GM12875 (cell line): Measurements from ENCODE around the gene CHRNB2.
A peak's percentile ranks its signal among the peaks of the same experiment; 100 is the strongest.

Source experiments
- H3K4me3 ChIP-seq: one replicate; pipeline ENCODE4 v1.5.1; 2011; ENCODE audit warnings: low read depth, low read length, control low read depth
- CTCF ChIP-seq: IDR thresholded peaks from 2 replicates; pipeline ENCODE4 v1.5.1; 2011; ENCODE audit warnings: low read depth, mild to moderate bottlenecking, control low read depth, inconsistent platforms, low read length, moderate library complexity, borderline replicate concordance; ENCODE audit not compliant: insufficient read depth

The CHRNB2 gene

GRCh38 chr1:154533952-154534844 is 33.4 kb upstream of the CHRNB2 start:
- peak; percentile 50 for TF ChIP-seq CTCF
- H3K4me3 ChIP-seq, result no peak overlapping the region

DNA sequence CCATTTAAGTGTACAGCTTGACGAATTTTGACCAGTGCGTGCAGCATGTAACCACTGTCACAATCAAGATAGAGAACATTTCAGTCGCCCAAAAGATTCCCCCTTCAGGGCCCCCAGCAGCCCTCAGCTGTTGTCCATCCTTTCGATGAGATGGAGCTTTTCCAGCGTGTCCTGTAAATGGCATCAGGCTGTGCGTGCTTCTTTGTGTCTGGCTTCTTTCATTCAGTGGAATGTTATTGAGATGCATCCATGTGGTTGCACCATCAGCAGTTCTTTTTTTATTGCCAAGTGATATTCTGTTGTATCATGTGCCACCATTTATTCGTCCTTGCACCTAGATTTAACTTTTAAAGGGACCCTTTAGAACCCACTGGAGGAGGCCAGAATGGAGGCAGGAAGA is 31.0 kb upstream of the CHRNB2 start:
- H3K4me3 ChIP-seq, result no peak overlapping the region
- TF ChIP-seq CTCF, result no peak

DNA sequence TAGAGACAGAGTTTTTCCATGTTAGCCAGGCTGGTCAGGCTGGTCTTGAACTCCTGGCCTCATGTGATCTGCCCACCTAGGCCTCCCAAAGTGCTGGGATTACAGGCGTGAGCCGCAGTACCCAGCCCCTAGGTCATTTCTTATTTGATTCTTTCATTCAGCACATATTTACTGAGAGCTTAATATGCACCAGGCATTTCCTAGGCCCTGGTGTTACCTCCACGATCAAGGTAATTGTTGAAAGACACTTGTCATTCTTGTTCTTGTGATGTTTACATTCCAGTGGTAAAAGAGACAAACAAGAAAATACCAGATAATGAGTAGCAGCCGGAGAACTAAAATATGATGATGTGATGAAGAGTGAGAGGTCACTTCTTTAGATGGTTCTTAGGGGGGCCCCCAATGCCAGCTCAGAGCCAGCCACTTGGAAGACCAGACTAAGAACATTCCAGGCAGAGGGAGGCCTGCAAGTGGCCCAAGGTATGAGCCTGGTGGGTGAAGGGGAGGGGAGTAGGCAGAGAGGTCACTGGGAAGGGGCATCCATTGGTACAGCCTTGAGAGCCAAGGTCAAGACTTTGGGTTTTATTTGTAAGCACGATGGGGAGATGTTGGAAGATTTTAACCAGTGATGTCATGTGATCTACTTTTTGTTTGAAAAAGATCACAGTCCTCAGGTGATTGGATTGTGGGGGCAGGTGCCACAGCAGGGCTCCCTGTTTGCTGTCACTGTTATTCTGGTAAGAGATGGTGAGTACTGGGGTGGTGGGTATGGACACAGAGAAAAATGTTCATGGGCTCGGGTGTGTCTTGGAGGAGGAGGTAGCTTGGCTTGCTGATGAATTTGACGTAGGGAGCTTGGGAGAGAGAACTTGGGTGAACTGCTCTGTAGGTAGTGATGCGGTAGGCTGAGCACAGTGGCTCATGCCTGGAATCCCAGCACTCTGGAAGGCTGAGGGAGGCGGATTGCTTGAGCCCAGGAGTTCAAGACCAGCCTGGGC is 27.8 kb upstream of the CHRNB2 start:
- H3K4me3 ChIP-seq, result no peak overlapping the region
- no peak for TF ChIP-seq CTCF

DNA sequence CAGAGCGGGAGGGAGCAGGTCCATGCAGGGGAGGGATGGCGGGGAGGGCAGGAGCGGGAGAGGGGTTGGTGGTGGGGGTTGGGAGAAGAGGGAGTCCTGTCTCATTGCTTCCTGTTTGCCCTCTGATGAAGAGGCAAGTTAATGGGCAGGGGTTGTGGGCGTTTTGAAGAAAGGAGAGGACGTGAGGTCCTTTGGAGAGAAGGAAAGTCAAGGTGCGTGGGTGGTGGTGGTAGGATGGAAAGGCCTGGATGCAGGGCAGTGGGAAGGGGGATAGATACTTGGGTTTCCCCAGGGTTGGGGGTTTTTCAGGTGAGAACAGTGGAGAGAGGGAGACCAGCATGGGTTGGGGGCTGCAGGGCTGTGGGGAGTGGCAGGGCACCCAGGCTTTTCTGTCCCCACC is 26.3 kb upstream of the CHRNB2 start:
- H3K4me3 ChIP-seq, result no peak overlapping the region
- TF ChIP-seq CTCF, result no peak

- peak; percentile 83 for TF ChIP-seq CTCF
- no peak overlapping the region for H3K4me3 ChIP-seq
Measured at GRCh38 chr1:154546264-154547063, 21.1 kb upstream of the CHRNB2 start.

DNA sequence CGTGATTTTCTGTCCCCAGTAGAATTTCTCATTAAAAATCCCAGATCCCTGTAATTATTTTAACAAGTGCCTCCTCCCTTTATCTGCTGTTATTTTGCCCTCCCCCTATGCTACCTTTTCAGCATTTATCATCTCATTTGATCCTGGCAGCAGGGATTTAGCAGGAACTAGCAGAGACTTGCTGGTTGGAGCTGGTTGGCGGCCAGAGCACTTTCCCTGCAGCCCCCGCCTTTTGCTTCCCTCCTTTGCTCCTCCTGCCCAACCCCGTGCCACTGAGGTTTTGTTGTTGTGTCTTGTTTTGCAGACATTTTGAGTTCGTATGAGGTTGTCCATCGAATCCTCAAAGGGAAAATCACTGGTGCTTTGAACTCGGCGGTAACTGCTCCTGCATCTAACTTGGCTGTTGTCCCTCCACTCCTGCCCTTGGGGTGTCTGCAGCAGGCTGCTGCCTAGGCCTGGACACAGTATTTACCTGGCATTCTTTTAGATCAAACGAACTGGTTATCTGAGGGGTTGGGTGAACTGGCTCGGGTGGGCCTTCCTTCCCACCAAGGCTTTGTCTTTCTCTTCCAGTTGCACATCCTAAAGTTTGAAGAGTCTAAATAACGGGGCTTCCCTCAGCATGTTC is 20.4 kb upstream of the CHRNB2 start:
- H3K4me3 ChIP-seq, result no peak overlapping the region
- TF ChIP-seq CTCF, result no peak
